Measurements from ENCODE around the gene PNMA6E. TPM values are rescaled to one million over a fixed set of nuclear protein-coding genes. Genes with fewer than 3 reads are reported as not detected.
"Not testable (repeated sequence)": the region's sequence is repeated elsewhere in the genome, so short reads cannot be mapped to it uniquely, and the experiment has no call there.

Gene PNMA6E
- total RNA-seq, 3 donors from 2014 or later: not detected

DNA sequence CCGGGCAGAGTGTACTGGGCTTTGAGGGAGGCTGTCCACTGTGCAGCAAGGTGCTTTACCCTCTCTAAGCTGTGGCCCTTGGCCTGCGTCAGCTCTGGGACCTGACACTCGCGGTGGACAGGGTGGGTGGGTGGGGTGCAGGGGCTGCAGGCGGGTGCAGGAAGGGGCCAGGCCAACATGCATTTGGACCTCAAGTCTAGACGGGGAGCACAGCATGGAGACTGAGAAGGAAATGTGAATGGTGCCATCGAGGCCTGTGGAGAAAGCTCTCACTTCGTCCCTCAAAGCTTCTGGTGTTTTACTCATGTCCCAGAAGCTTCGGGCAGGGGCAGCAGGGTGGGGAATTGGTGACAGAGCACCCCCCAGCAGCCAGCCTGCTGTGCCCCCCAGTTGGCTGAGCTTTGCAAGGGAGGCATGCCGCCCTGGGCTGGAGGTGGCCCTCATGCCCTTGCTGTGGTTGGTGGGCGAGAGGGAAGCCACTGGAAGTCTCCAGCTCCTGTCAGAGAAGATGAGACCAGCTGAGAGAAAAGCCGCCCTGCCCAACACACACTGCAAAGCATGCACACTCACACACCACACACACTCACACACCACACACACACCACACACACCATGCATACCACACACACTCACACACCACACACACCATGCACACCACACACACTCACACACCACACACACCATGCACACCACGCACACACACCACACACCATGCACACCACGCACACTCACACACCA, 12.3 kb downstream of the PNMA6E start:
- H3K4me3 ChIP-seq: no peak overlapping the region
- no peak for DNase-seq
- intact Hi-C loops (cut with DNase I, micrococcal nuclease): no loop called here
- no peaks in the 10 kb centered on the region for H3K9me3 ChIP-seq
- no peaks in the 10 kb centered on the region for H3K36me3 ChIP-seq (ENCODE audit: low read depth)
- no peak for ATAC-seq
- H3K4me1 ChIP-seq (ENCODE audit: low read depth): no peaks in the 10 kb centered on the region
- TF ChIP-seq, protein P1, sequence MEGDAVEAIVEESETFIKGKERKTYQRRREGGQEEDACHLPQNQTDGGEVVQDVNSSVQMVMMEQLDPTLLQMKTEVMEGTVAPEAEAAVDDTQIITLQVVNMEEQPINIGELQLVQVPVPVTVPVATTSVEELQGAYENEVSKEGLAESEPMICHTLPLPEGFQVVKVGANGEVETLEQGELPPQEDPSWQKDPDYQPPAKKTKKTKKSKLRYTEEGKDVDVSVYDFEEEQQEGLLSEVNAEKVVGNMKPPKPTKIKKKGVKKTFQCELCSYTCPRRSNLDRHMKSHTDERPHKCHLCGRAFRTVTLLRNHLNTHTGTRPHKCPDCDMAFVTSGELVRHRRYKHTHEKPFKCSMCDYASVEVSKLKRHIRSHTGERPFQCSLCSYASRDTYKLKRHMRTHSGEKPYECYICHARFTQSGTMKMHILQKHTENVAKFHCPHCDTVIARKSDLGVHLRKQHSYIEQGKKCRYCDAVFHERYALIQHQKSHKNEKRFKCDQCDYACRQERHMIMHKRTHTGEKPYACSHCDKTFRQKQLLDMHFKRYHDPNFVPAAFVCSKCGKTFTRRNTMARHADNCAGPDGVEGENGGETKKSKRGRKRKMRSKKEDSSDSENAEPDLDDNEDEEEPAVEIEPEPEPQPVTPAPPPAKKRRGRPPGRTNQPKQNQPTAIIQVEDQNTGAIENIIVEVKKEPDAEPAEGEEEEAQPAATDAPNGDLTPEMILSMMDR (IDR thresholded peaks at IDR 0.05): no peak

DNA sequence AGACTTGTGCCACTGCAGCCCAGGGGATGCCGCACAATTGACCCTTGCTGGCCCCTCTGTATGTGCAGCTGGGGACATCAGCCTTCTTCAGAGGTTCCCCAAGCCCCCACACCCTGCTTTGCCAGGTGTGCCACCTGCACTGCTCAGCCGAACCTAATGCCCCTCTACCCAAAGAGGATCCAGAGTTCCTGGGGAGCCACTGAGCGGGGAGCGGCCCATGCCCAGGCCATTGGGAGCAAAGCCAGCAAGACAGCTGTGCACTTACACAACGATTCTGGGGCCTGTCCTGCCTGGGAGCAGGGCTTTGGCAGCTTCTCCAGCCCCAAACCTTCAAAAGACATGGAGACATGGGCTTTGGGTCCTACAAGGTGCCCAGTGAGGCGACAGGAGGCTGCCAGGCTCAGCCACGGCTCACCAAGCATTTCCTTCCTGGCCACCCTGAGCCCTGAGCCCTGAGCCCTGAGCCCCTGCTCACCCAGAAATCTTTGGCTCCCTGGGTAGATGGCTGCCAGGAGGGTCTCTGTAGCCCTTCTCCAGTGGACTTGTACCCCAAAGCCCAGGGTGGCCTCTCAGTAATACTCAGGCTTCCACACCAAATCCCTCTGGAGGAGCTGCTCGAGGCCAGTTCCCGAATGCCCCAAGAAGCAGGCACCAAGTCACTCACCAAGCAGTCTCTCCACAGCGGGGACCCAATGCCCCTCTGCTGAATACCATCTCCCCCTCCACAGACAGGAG, 13.0 kb downstream of the PNMA6E start:
- intact Hi-C loops (cut with DNase I, micrococcal nuclease): no loop called here

DNA sequence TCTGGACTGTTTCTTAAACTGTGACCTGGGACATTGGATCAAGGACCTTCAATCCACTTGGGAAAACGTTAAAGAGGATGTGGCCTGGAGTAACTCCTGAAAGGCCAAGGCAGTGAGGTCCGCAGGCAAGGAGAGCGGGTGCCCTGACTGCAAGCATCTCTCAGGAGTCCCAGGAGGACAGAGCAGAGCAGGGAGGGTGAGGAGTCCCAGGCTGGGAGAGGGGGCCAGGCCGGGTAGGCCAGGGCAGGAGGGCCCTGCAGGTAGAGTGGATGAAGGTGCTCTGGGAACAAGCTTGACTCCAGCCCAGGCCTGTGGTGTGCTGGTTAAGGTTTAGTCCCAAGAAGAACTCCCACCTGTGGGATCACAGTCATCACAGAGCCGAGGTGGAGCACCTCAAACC, 13.8 kb downstream of the PNMA6E start:
- no peaks in the 10 kb centered on the region for H3K36me3 ChIP-seq (ENCODE audit: low read depth)
- DNase-seq: no peak
- H3K4me3 ChIP-seq: no peak overlapping the region
- intact Hi-C loops (cut with DNase I, micrococcal nuclease): no loop called here
- H3K4me1 ChIP-seq (ENCODE audit: low read depth): no peaks in the 10 kb centered on the region
- no peaks in the 10 kb centered on the region for H3K9me3 ChIP-seq
- no peak for ATAC-seq
- TF ChIP-seq, protein P1 (IDR thresholded peaks at IDR 0.05): no peak

More for the DNA sequence above, 13.0 kb downstream of the PNMA6E start:
- H3K4me3 ChIP-seq: no peak overlapping the region
- H3K9me3 ChIP-seq: no peaks in the 10 kb centered on the region
- ATAC-seq (no peak), DNase-seq (no peak)
- TF ChIP-seq, protein P1 (IDR thresholded peaks at IDR 0.05): no peak
- no peaks in the 10 kb centered on the region for H3K36me3 ChIP-seq (ENCODE audit: low read depth)
- no peaks in the 10 kb centered on the region for H3K4me1 ChIP-seq (ENCODE audit: low read depth)

DNA sequence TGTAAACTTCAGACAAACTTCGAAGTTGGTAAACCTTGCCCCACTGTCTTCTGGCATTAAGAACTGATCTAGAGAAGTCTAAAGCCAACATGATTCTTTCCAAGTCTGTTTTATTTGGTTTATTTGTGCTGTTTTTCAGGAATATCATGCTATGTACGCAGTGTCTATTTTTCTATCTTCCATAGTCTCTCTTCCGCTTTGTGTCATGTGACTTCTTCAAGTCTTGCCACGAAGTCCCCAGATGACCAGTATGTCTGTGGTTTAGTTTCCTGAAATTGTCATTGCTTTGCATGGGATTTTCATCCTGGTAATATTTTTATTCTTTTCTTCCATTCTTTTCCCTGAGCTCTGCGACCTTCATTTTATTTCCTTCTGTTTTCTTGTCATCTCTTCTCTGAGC, 15.1 kb downstream of the PNMA6E start:
- Histone ChIP-seq H3K4me3 (no peak overlapping the region), H3K9me3 (no peaks in the 10 kb centered on the region), H3K36me3 (ENCODE audit: low read depth) (no peaks in the 10 kb centered on the region), H3K4me1 (ENCODE audit: low read depth) (no peaks in the 10 kb centered on the region)
- TF ChIP-seq, protein P1 (IDR thresholded peaks at IDR 0.05): no peak
- intact Hi-C loops (cut with DNase I, micrococcal nuclease): no loop called here
- ATAC-seq (no peak), DNase-seq (no peak)

DNA sequence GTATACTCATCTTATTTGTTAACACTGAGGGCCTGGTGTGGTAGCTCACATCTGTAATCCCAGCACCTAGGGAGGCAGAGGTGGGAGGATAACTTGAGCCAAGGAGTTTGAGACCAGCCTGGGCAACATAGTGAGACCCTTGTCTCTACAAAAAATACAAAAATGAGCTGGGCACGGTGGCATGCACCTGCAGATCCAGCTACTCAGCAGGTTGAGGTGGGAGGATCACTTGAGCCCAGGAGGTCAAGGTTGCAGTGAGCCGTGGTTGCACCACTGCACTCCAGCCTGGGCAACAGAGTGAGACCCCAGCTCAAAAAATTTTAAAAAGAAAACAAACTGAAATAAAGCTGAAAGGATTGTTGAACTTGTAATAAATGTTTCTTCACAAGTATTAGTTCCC, 16.2 kb downstream of the PNMA6E start:
- H3K4me3 ChIP-seq; H3K4me1 ChIP-seq (ENCODE audit: low read depth); H3K36me3 ChIP-seq (ENCODE audit: low read depth); H3K9me3 ChIP-seq; DNase-seq; ATAC-seq; intact Hi-C loops (cut with DNase I, micrococcal nuclease): not testable (repeated sequence)

DNA sequence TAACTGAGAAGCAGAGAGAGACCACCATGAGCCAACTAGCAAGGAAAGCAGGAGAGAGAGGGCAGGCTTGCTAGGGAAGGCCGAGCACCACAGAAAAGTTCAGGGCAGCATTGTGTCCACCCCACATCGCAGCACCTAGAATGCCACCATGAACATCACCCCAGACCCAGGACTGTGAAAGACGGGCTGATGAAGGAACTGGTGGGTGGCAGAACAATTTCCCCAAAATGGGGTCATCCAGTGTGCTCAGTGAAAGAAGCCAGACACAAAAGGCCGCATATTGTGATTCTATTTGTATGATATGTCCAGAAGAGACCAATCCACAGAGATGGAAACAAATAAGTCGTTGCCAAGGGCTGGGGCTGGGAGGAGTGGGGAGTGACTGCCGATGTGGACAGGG, 16.8 kb downstream of the PNMA6E start:
- intact Hi-C loops (cut with DNase I, micrococcal nuclease): no loop called here

More for the DNA sequence above, 16.8 kb downstream of the PNMA6E start:
- TF ChIP-seq, protein P1 (IDR thresholded peaks at IDR 0.05): no peak
- H3K4me1 ChIP-seq (ENCODE audit: low read depth): no peaks in the 10 kb centered on the region
- no peaks in the 10 kb centered on the region for H3K9me3 ChIP-seq
- H3K4me3 ChIP-seq: no peak overlapping the region
- ATAC-seq (no peak), DNase-seq (no peak)
- H3K36me3 ChIP-seq (ENCODE audit: low read depth): no peaks in the 10 kb centered on the region
